Thoracic aorta endothelial cell (primary cell): ENCODE results near the gene FGF6. TPM values are rescaled to one million over a fixed set of nuclear protein-coding genes. Genes with fewer than 3 reads are reported as not detected.

Experiments used
- total RNA-seq: library from RNA; depleted of rRNA; stranded (reverse); fragments of >200 nt; gene quantifications from 2 replicates; pipeline ENCODE4 v1.2.3, GENCODE V29; 2012

The FGF6 gene, protein sequence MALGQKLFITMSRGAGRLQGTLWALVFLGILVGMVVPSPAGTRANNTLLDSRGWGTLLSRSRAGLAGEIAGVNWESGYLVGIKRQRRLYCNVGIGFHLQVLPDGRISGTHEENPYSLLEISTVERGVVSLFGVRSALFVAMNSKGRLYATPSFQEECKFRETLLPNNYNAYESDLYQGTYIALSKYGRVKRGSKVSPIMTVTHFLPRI
- total RNA-seq: not detected in 2 replicates

DNA sequence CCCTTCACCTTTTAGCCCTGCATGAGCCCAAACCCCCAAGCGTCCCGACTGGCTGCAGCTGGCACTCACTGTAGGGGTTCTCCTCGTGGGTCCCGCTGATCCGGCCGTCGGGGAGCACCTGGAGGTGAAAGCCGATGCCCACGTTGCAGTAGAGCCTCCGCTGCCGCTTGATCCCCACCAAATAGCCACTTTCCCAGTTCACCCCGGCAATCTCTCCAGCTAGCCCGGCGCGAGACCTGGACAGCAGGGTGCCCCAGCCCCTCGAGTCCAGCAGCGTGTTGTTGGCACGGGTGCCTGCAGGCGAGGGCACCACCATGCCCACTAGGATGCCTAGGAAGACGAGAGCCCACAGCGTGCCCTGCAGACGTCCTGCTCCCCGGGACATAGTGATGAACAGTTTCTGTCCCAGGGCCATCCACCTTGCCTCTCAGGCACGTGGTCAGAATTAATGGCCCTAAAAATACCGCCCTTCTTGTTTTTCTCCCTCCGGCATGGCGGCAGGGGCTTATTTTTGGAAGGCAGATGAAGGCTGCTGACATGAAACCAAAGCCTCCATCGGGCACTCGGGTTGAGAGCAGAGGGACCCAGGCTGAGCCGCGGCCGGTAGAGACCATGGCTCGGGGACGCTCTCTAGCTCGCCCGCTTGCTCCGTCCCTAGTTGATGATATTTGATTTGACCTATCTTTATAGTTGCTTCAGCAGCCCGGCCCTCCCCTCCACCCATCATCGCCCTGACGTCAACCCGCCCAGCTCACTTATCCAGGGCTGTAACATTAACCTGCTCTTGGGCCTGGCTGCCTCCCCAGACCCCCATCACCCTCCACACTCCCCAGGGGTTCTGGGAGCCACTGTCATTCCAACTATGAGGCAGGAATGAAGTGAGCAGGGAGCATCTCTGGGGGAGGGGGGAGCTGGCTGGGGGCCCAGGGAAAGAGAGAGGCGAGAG, at the start of gene FGF6:
Gene FGF6, minus strand, starts transcription at position 660 of the 946 bp plus-strand sequence. Its CDS starts 245 bp downstream, at position 415.

Other genes starting within 250 kb of the FGF6 start
- 13.6 and 80.8 TPM in 2 replicates for gene CCND2, start 172.1 kb downstream of the FGF6 start, total RNA-seq
- 30.5 and 37.4 TPM in 2 replicates for gene TIGAR, start 124.6 kb downstream of the FGF6 start, total RNA-seq
- not detected in 2 replicates for gene FGF23, start 66.1 kb downstream of the FGF6 start, total RNA-seq
- gene RAD51AP1, start 93.1 kb upstream of the FGF6 start, total RNA-seq: 44.9 and 58.7 TPM in 2 replicates
- gene DYRK4, start 116.4 kb upstream of the FGF6 start, total RNA-seq: 38.8 and 48.5 TPM in 2 replicates
- gene AKAP3, start 203.2 kb upstream of the FGF6 start, total RNA-seq: 0.72 and 0.80 TPM in 2 replicates
- 78.6 and 126 TPM in 2 replicates for gene NDUFA9, start 203.3 kb upstream of the FGF6 start, total RNA-seq